Peyer's patch (tissue), 4 donors: Measurements from ENCODE around the gene ARHGAP26.

ENCODE experiments used
- POLR2A ChIP-seq, 2 donors: fragments of 450-650 bp; IDR thresholded peaks; one replicate each; pipeline ENCODE4 v1.5.1; 2017; ENCODE audit warnings: antibody characterized with exemption in 2 of 2, mild to moderate bottlenecking in 2 of 2, moderate library complexity in 2 of 2
- TF ChIP-seq, protein P1 (sequence below), 6 experiments: fragments of 450-650 bp in 4 of 6; fragments of 200-600 bp in 2 of 6; sonication (generic) in 1 of 6; IDR thresholded peaks; one replicate each; pipeline ENCODE4 v1.5.1; 2017 to 2019; ENCODE audit warnings: antibody characterized with exemption in 6 of 6, mild to moderate bottlenecking in 3 of 6, moderate library complexity in 1 of 6

DNA sequence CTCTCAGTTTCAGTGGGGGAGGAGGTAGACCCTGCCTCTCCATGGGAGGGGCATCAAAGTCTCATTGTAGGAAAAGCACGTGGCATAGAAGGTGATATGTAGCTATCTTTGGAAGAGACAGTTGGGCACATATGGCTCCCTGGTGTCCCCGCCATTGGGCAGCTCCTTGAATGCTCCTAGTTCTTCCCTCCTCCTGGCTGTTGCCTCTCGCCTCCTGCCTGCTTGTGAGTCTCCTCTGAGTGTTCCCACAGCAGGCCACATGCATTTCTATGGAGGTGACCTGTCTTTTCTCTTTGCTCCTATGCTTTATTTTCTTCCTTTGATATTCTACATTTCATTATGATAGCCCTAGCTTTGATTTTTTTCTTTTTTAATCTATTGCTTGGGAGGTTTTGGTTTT, 138.5 kb downstream of the ARHGAP26 start:
- TF ChIP-seq, protein P1, sequence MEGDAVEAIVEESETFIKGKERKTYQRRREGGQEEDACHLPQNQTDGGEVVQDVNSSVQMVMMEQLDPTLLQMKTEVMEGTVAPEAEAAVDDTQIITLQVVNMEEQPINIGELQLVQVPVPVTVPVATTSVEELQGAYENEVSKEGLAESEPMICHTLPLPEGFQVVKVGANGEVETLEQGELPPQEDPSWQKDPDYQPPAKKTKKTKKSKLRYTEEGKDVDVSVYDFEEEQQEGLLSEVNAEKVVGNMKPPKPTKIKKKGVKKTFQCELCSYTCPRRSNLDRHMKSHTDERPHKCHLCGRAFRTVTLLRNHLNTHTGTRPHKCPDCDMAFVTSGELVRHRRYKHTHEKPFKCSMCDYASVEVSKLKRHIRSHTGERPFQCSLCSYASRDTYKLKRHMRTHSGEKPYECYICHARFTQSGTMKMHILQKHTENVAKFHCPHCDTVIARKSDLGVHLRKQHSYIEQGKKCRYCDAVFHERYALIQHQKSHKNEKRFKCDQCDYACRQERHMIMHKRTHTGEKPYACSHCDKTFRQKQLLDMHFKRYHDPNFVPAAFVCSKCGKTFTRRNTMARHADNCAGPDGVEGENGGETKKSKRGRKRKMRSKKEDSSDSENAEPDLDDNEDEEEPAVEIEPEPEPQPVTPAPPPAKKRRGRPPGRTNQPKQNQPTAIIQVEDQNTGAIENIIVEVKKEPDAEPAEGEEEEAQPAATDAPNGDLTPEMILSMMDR (IDR thresholded peaks at IDR 0.05) = no peak
- no peak for TF ChIP-seq POLR2A (IDR thresholded peaks at IDR 0.05)
